OCI-LY3 (cell line): Measurements from ENCODE around the gene PRSS50.

ENCODE experiments used
- H2AFZ ChIP-seq: fragments of 200-600, 300-600 bp; shearing (Covaris generic); 2 replicates; pipeline ENCODE4 v1.6.0; 2014; ENCODE audit warnings: antibody characterized with exemption, low read depth, low read length
- H3K27ac ChIP-seq: fragments of 200-600, 300-600 bp; sonication (generic); 2 replicates; pipeline ENCODE4 v1.5.1; 2014; ENCODE audit warnings: mild to moderate bottlenecking, low read length, moderate library complexity, mixed read lengths
- H3K27me3 ChIP-seq: fragments of 200-600, 300-600 bp; sonication (generic); 2 replicates; pipeline ENCODE4 v1.6.1; 2014; ENCODE audit warnings: low read depth, low read length, mixed read lengths
- H3K36me3 ChIP-seq: fragments of 200-600, 300-600 bp; sonication (generic); replicated peaks from 2 replicates; pipeline ENCODE3; 2014; ENCODE audit warnings: low read depth, low read length, mixed read lengths
- H3K4me1 ChIP-seq: fragments of 300-600, 200-600 bp; sonication (generic); 2 replicates; pipeline ENCODE4 v1.6.1; 2014; ENCODE audit warnings: low read length, mixed read lengths
- H3K4me2 ChIP-seq: fragments of 200-600, 300-600 bp; sonication (generic); 2 replicates; pipeline ENCODE4 v1.6.1; 2014; ENCODE audit warnings: low read length, mixed read lengths
- H3K4me3 ChIP-seq: fragments of 300-600, 200-600 bp; sonication (generic); 2 replicates; pipeline ENCODE4 v1.5.1; 2014; ENCODE audit warnings: antibody characterized with exemption, mild to moderate bottlenecking, low read length, moderate library complexity
- H3K79me2 ChIP-seq: fragments of 300-600, 200-600 bp; shearing (Covaris generic); 2 replicates; pipeline ENCODE4 v1.6.1; 2014; ENCODE audit warnings: mild to moderate bottlenecking, low read length, mixed read lengths
- H3K9ac ChIP-seq: fragments of 300-600, 200-600 bp; shearing (Covaris generic); 2 replicates; pipeline ENCODE4 v1.6.0; 2014; ENCODE audit warnings: mild to moderate bottlenecking, low read length, moderate library complexity
- H3K9me3 ChIP-seq: fragments of 200-600, 300-600 bp; shearing (Covaris generic); 2 replicates; pipeline ENCODE4 v1.6.1; 2014; ENCODE audit warnings: low read length, mixed read lengths; ENCODE audit not compliant: insufficient read depth
- H4K20me1 ChIP-seq: fragments of 200-600, 300-600 bp; sonication (generic); 2 replicates; pipeline ENCODE4 v1.6.1; 2016; ENCODE audit warnings: low read length, mixed read lengths; ENCODE audit not compliant: insufficient read depth
- EZH2phosphoT487 ChIP-seq: fragments of 200-600 bp; shearing (Covaris generic); IDR thresholded peaks from 2 replicates; pipeline ENCODE4 v1.6.1; 2018; ENCODE audit warnings: antibody characterized with exemption, mixed run types, low read depth
- TF ChIP-seq, protein P1 (sequence below): fragments of 200-600, 300-600 bp; sonication (generic); IDR thresholded peaks from 2 replicates; pipeline ENCODE4 v1.5.1; 2014; ENCODE audit warnings: antibody characterized with exemption, low read length, low read depth

Gene PRSS50

GRCh38 chr3:46703013-46703520, 14.6 kb downstream of the PRSS50 start:
- no peaks in the 10 kb centered on the region for H3K4me1 ChIP-seq
- no peak overlapping the region for H3K27ac ChIP-seq
- no peak for TF ChIP-seq EZH2phosphoT487
- TF ChIP-seq, protein P1, sequence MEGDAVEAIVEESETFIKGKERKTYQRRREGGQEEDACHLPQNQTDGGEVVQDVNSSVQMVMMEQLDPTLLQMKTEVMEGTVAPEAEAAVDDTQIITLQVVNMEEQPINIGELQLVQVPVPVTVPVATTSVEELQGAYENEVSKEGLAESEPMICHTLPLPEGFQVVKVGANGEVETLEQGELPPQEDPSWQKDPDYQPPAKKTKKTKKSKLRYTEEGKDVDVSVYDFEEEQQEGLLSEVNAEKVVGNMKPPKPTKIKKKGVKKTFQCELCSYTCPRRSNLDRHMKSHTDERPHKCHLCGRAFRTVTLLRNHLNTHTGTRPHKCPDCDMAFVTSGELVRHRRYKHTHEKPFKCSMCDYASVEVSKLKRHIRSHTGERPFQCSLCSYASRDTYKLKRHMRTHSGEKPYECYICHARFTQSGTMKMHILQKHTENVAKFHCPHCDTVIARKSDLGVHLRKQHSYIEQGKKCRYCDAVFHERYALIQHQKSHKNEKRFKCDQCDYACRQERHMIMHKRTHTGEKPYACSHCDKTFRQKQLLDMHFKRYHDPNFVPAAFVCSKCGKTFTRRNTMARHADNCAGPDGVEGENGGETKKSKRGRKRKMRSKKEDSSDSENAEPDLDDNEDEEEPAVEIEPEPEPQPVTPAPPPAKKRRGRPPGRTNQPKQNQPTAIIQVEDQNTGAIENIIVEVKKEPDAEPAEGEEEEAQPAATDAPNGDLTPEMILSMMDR, result no peak
- H3K9ac ChIP-seq, result no peak overlapping the region
- H3K9me3 ChIP-seq, result no peaks in the 10 kb centered on the region
- no peak overlapping the region for H2AFZ ChIP-seq
- no peak overlapping the region for H3K4me3 ChIP-seq
- no peaks in the 10 kb centered on the region for H3K27me3 ChIP-seq
- peaks cover 29% of the 10 kb centered on the region for H3K79me2 ChIP-seq
- H4K20me1 ChIP-seq, result peaks cover 68% of the 10 kb centered on the region
- no peak overlapping the region for H3K4me2 ChIP-seq
- H3K36me3 ChIP-seq, result peaks cover 28% of the 10 kb centered on the region

DNA sequence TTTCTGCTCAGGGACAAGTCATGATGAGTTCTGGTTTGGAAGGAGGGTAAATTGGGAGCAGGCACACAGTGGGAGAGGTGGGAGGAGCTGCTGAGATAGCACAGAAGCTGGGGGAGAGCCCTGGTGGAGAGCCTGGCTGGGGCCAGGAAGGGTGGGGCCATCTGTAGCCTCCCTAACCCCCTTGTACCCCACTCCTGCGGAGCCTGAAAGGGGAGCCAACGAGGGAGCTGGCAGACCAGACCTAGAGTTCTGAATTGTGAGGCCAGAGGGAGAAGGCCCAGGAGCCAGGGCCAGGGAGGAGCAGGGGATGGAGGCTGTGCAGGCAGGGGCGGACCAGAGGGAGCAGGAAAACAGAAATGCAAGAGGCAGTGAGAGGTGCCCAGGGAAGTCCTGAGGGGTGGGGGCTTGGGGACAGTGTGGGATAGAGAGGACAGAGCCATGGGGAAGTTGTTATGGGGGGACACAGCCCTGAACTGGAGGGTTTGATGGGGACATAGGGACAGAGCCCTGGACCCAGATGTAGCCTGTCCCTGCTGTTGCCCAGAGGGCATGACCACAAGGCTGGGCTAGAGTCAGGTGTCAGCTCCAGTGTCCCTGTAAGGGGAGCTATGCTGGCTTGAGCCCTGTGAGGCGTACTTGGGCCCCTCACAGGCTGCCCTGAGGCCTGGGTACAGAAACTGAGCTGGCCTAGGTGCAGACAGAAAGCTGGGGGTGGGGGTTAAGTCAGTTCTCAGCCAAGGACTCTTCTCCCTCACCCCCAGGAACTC, 15.2 kb downstream of the PRSS50 start:
- H3K9ac ChIP-seq, result no peak overlapping the region
- no peaks in the 10 kb centered on the region for H3K4me1 ChIP-seq
- peaks cover 27% of the 10 kb centered on the region for H3K36me3 ChIP-seq
- H3K27ac ChIP-seq, result no peak overlapping the region
- H3K27me3 ChIP-seq, result no peaks in the 10 kb centered on the region
- H3K9me3 ChIP-seq, result no peaks in the 10 kb centered on the region
- no peak overlapping the region for H3K4me2 ChIP-seq
- no peak overlapping the region for H3K4me3 ChIP-seq
- H4K20me1 ChIP-seq, result peaks cover 64% of the 10 kb centered on the region
- TF ChIP-seq, protein P1, result no peak
- TF ChIP-seq EZH2phosphoT487, result no peak
- peaks cover 35% of the 10 kb centered on the region for H3K79me2 ChIP-seq
- no peak overlapping the region for H2AFZ ChIP-seq

- Histone ChIP-seq H3K4me1 (no peaks in the 10 kb centered on the region), H2AFZ (no peak within 1 kb of the TSS), H3K27me3 (no peaks in the 10 kb centered on the region), H3K79me2 (peaks cover 46% of the 10 kb centered on the region), H3K27ac (no peak within 1 kb of the TSS), H3K9ac (no peak within 1 kb of the TSS), H3K4me2 (no peak within 1 kb of the TSS), H3K36me3 (peaks cover 28% of the 10 kb centered on the region), H4K20me1 (peaks cover 61% of the 10 kb centered on the region), H3K4me3 (no peak within 1 kb of the TSS), H3K9me3 (no peaks in the 10 kb centered on the region)
- TF ChIP-seq EZH2phosphoT487, result no peak
- TF ChIP-seq, protein P1, result no peak
Observed at GRCh38 chr3:46701181-46701939, 16.3 kb downstream of the PRSS50 start, which contains the start of gene TMIE. TSS of gene TMIE (plus strand) at chr3:46701392. CDS start at chr3:46701488, 96 bp downstream.

DNA sequence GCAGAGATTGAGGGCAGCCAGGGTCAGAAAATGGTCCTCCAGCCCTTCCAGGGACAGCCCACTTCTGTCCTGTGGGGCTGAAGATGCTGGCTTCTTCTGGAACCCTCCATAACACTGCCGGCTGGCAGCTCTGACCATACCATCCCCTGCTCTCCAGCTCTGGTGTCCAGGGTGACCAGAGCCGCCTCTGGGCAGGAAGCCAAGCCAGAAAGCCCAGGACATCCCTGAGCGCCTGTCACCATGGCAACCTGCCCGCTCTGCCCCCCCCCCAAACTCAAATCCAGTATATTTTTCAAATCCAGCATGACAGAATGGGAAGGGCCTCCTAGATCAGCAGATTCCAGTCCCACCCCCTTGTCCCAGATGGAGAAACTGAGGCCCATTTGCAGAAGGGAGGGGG, 16.9 kb downstream of the PRSS50 start:
- Histone ChIP-seq H2AFZ (no peak overlapping the region), H3K9ac (no peak overlapping the region), H3K36me3 (peaks cover 28% of the 10 kb centered on the region), H4K20me1 (peaks cover 58% of the 10 kb centered on the region), H3K79me2 (peaks cover 52% of the 10 kb centered on the region), H3K27me3 (no peaks in the 10 kb centered on the region), H3K4me3 (no peak overlapping the region), H3K9me3 (no peaks in the 10 kb centered on the region), H3K4me1 (peaks cover 6% of the 10 kb centered on the region), H3K4me2 (no peak overlapping the region), H3K27ac (no peak overlapping the region)
- TF ChIP-seq, protein P1, result no peak
- no peak for TF ChIP-seq EZH2phosphoT487
